GM18951 (cell line): ENCODE measurements around the gene EPS8L3.

Source experiments
- POLR2A ChIP-seq: IDR thresholded peaks from 4 replicates; pipeline ENCODE4 v1.6.1; 2011; ENCODE audit warnings: mild to moderate bottlenecking; ENCODE audit not compliant: insufficient read length, insufficient read depth; ENCODE audit errors: extremely low read depth
- in situ Hi-C: fragments of 300-500 bp; cut with MboI; formaldehyde crosslinking; loops from one replicate; pipeline ENCODE4 v1.12.0; 2022; ENCODE audit warnings: low sequenced_read_pairs, mixed read lengths, inconsistent platforms; ENCODE audit not compliant: unreplicated experiment

EPS8L3 gene

GRCh38 chr1:109790329-109790728 lies 26.6 kb upstream of the EPS8L3 start:
- no peak for TF ChIP-seq POLR2A
- in situ Hi-C loops = loop anchor here (5.0 kb wide), 1 partner anchor 192 kb away; the partner anchor contains the start of gene AHCYL1

GRCh38 chr1:109789551-109790180 lies 25.9 kb upstream of the EPS8L3 start:
- in situ Hi-C loops = loop anchor here (5.0 kb wide), 1 partner anchor 193 kb away; the partner anchor contains the start of gene AHCYL1
- no peak for TF ChIP-seq POLR2A

- in situ Hi-C loops = no loop called here
- TF ChIP-seq POLR2A = no peak
These were observed 25.2 kb upstream of the EPS8L3 start for GRCh38 chr1:109788695-109789521.

GRCh38 chr1:109787845-109788601 lies 24.3 kb upstream of the EPS8L3 start:
- in situ Hi-C loops = no loop called here
- TF ChIP-seq POLR2A = no peak

- no peak for TF ChIP-seq POLR2A
- in situ Hi-C loops = no loop called here
These were observed 23.6 kb upstream of the EPS8L3 start for GRCh38 chr1:109787211-109787844.

- TF ChIP-seq POLR2A = no peak
- in situ Hi-C loops = no loop called here
These were observed 22.9 kb upstream of the EPS8L3 start for GRCh38 chr1:109786531-109787021.

GRCh38 chr1:109786112-109786480 lies 22.4 kb upstream of the EPS8L3 start:
- in situ Hi-C loops = no loop called here

GRCh38 chr1:109785446-109786111 lies 21.9 kb upstream of the EPS8L3 start:
- TF ChIP-seq POLR2A = no peak
- in situ Hi-C loops = no loop called here

More at GRCh38 chr1:109786112-109786480, 22.4 kb upstream of the EPS8L3 start:
- no peak for TF ChIP-seq POLR2A

- TF ChIP-seq POLR2A = no peak
- in situ Hi-C loops = no loop called here
These were observed 21.0 kb upstream of the EPS8L3 start for GRCh38 chr1:109784551-109785252.

- in situ Hi-C loops = no loop called here
These were observed 19.7 kb upstream of the EPS8L3 start for GRCh38 chr1:109783436-109783835.

GRCh38 chr1:109782927-109783326 lies 19.2 kb upstream of the EPS8L3 start:
- in situ Hi-C loops = no loop called here
- TF ChIP-seq POLR2A = no peak

More at GRCh38 chr1:109783436-109783835, 19.7 kb upstream of the EPS8L3 start:
- TF ChIP-seq POLR2A = no peak

GRCh38 chr1:109782514-109782913 lies 18.8 kb upstream of the EPS8L3 start:
- TF ChIP-seq POLR2A = no peak

More at GRCh38 chr1:109782514-109782913, 18.8 kb upstream of the EPS8L3 start:
- in situ Hi-C loops = no loop called here
